Right cardiac atrium (tissue), 5 donors: Measurements from ENCODE around the gene BEAN1. TPM values are rescaled to one million over a fixed set of nuclear protein-coding genes. Genes with fewer than 3 reads are reported as not detected.
"Not testable (repeated sequence)": the region's sequence is repeated elsewhere in the genome, so short reads cannot be mapped to it uniquely, and the experiment has no call there.

Experiments used
- ATAC-seq, 2 donors: fragments of 200-7000 bp; cut with Tn5 transposase; one replicate each; pipeline versions ENCODE4 v1.8.0 to v1.9.1; 2020; ENCODE audit warnings: moderate library complexity in 2 of 2, mild to moderate bottlenecking in 1 of 2
- DNase-seq, 3 donors: peaks; one replicate each; pipeline ENCODE4 v3.0.0-alpha.2; 2020
- H3K27ac ChIP-seq: one replicate; pipeline ENCODE4 v1.5.1; 2013; ENCODE audit warnings: mild to moderate bottlenecking, low read length, control low read depth, moderate library complexity
- H3K27me3 ChIP-seq: one replicate; pipeline ENCODE4 v1.6.1; 2013; ENCODE audit not compliant: control insufficient read depth, insufficient read depth
- H3K4me1 ChIP-seq: one replicate; pipeline ENCODE4 v1.6.1; 2013; ENCODE audit warnings: low read length; ENCODE audit not compliant: control insufficient read depth, insufficient read depth
- H3K4me3 ChIP-seq: one replicate; pipeline ENCODE4 v1.5.1; 2013; ENCODE audit warnings: low read length, control low read depth
- H3K9me3 ChIP-seq: one replicate; pipeline ENCODE4 v1.6.1; 2013; ENCODE audit warnings: low read length; ENCODE audit not compliant: control insufficient read depth
- WGBS: extraction: QIAGEN DNeasy Blood & Tissue Kit; methylation state at CpG from one replicate; pipeline ENCODE4 v1.1.7; 2013; 5-methylcytosine and 5-hydroxymethylcytosine counted together
- intact Hi-C, 4 donors: fragments of 100-400 bp; cut with DNase I; formaldehyde crosslinking; loops; one replicate each; pipeline versions ENCODE4 v1.11.0 to v1.14.0; 2022 to 2023
- polyA plus RNA-seq: library from polyadenylated mRNA; stranded (reverse); fragments of 200-250 nt; gene quantifications from one replicate; pipeline ENCODE4 v1.2.3, GENCODE V29; 2013
- total RNA-seq, 4 donors: library from RNA; stranded (reverse); fragmentation: NEBNext Ultra II Directional; extraction: Animal tissue kit (Norgen Biotek cat#: 25700); gene quantifications; one replicate each; pipeline ENCODE4 v1.2.1, GENCODE V29; 2021
- donor health status: healthy with polysubstance abuse.
- donor health status: DM: no; HTN: yes; CAD: no.
- donor health status: DM: no; HTN: no; CAD: no.
- donor health status: DM: no; HTN: yes; CAD: no; lungs with severe emphysema.
- donor health status: DM: yes; HTN: yes; CAD: no.

The BEAN1 gene
- total and polyA plus RNA-seq, 5 donors = 0.41 to 1.5 (median 1.1) TPM

DNA sequence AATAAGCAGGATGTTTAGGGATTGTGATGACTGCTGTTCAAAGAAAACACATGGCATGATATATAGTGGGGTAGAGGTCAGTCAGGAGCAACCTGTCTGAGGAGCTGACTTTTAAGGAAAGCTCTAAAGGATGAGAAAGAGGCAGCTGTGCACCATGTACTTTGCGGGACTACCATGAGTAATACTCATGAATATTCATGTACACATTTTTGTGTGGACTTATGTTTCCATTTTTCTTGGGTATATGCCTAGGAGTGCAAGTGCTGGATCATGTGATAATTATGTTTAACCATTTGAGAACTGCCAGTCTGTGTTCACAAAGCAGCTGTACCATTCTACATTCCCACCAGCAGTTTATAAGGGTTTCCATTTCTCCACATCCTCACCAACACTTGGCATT, 35.8 kb downstream of the BEAN1 start:
- Histone ChIP-seq H3K4me1 (no peaks in the 10 kb centered on the region), H3K4me3 (no peak overlapping the region), H3K9me3 (no peaks in the 10 kb centered on the region), H3K27ac (no peak overlapping the region), H3K27me3 (no peaks in the 10 kb centered on the region)
- ATAC-seq (no peak), DNase-seq (no peak)
- WGBS = 71% methylated on average over 1 of the region's 1 CpG
- intact Hi-C loops = no loop called here

DNA sequence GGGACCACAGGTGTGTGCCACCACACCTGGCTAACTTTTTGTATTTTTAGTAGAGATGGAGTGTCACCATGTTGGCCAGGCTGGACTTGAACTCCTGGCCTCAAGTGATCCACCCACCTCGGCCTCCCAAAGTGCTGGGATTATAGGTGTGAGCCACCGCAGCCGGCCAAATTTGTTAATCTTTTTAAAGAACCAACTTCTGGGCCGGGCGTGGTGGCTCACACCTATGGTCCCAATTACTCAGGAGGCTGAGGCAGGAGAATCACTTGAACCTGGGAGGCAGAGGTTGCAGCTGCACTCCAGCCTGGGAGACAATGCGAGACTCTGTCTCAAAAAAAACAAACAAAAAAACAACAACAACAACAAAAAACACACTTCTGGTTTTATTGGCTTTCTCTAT, 38.9 kb downstream of the BEAN1 start:
- H3K27ac ChIP-seq, H3K27me3 ChIP-seq, ATAC-seq, H3K4me3 ChIP-seq, intact Hi-C loops, H3K4me1 ChIP-seq, H3K9me3 ChIP-seq, DNase-seq: not testable (repeated sequence)
- WGBS = 95% methylated on average over 6 of the region's 6 CpGs

DNA sequence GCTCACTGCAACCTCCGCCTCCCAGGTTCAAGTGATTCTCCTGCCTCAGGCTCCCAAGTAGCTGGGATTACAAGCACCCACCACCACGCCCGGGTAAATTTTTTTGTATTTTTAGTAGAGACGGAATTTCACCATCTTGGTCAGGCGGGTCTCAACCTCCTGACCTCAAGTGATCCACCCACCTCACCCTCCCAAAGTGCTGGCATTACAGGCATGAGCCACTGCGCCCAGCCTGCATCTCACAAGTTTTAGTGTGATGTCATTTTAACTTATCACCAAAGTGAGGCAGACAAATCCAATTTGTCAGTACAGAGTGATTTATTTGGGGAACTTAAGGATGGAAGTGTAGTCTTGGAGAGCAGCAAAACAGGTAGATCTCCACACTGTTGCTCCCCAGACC, 39.5 kb downstream of the BEAN1 start:
- H3K4me3 ChIP-seq, H3K27ac ChIP-seq, H3K9me3 ChIP-seq, DNase-seq, H3K4me1 ChIP-seq, H3K27me3 ChIP-seq, intact Hi-C loops, ATAC-seq: not testable (repeated sequence)
- 93% methylated on average over 6 of the region's 6 CpGs for WGBS

DNA sequence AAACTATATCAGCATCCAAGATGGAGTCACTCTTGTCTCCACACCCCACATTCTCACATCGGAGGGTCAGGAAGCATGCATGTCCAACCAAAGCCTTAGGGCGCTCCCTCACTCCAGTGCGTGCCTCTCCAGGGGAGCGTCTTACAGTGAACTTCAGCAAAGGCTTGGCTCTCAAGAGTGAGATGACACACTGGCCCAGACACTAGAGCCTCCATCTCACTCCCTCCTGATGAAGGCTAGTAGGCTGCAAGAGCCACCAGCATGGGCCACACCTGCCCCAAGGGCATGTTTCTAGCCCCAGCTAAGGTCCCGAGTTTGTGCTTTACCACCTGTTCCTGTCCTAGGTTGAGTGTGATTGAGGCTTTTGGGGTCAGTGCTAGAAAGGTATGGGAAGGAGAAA, 40.5 kb downstream of the BEAN1 start:
- no peak for DNase-seq
- Histone ChIP-seq H3K27ac (no peak overlapping the region), H3K4me1 (no peaks in the 10 kb centered on the region), H3K27me3 (no peaks in the 10 kb centered on the region), H3K4me3 (no peak overlapping the region), H3K9me3 (no peaks in the 10 kb centered on the region)
- intact Hi-C loops = no loop called here
- WGBS = 94% methylated on average over 5 of the region's 5 CpGs
- ATAC-seq = no peak

DNA sequence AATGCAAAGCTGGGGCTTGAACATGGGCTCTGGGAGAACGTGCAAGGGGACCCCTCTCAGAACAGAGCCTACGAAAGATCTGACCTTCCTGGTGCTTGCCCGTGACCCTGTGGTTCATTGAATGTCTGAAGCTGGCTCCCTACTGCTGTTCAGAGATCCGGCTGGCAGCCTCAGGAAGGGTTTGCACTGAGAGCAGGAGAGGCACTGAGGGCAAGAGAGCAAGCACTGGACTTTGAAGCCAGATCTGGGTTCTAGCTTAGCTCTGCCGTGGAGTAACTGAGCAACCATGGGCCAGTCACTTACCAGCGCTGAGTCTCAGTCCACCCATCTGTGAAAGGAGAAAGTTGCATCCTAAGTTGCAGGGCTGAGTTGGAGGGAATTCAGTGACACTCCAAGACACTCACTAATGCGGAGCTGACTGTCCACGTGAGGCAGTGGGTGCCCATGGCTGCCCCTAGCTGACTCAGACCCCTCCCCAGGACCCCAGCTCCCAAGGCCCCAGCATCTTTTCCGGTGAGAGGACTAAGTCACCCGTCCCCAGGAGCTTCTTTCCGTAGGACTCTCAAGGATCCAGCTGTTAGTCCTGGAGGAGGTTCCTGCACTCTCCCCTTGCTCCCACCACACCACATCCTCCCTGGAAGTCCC, 41.3 kb downstream of the BEAN1 start:
- no peak overlapping the region for H3K4me3 ChIP-seq
- no peaks in the 10 kb centered on the region for H3K27me3 ChIP-seq
- 89% methylated on average over 11 of the region's 11 CpGs for WGBS
- H3K9me3 ChIP-seq = no peaks in the 10 kb centered on the region
- no peaks in the 10 kb centered on the region for H3K4me1 ChIP-seq
- H3K27ac ChIP-seq = no peak overlapping the region
- intact Hi-C loops = no loop called here
- DNase-seq = no peak
- no peak for ATAC-seq

DNA sequence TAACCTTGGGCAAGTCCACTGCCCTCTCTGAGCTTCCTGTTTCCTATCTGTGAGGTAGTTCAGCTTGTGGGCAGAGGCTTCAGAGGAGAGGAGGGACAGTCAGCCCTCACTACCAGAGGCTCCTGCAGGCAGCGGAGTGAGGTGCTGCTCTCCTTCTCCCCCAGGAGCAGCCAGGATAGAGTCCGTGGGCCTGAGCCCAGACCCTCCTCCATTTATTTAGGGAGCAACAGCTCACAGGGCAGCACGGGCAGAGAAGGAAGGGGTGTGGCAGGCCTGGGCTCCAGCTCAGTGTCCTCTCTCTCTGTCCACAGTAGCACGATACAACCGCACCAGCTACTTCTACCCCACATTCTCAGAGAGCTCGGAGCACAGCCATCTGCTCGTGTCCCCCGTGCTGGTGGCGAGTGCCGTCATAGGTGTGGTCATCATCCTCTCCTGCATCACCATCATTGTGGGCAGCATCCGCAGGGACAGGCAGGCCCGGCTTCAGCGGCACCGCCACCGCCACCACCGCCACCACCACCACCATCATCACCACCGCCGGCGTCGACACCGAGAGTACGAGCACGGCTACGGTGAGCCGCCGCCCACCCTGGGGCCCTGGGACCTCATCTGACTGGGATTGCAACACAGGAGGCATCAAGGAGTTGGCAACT, 42.3 kb downstream of the BEAN1 start:
- intact Hi-C loops = no loop called here
- ATAC-seq (peak in 1 of 2 donors; percentile 22), DNase-seq (no peak)
- Histone ChIP-seq H3K4me1 (no peaks in the 10 kb centered on the region), H3K27me3 (no peaks in the 10 kb centered on the region), H3K27ac (no peak overlapping the region), H3K4me3 (no peak overlapping the region), H3K9me3 (no peaks in the 10 kb centered on the region)
- 95% methylated on average over 26 of the region's 26 CpGs for WGBS

DNA sequence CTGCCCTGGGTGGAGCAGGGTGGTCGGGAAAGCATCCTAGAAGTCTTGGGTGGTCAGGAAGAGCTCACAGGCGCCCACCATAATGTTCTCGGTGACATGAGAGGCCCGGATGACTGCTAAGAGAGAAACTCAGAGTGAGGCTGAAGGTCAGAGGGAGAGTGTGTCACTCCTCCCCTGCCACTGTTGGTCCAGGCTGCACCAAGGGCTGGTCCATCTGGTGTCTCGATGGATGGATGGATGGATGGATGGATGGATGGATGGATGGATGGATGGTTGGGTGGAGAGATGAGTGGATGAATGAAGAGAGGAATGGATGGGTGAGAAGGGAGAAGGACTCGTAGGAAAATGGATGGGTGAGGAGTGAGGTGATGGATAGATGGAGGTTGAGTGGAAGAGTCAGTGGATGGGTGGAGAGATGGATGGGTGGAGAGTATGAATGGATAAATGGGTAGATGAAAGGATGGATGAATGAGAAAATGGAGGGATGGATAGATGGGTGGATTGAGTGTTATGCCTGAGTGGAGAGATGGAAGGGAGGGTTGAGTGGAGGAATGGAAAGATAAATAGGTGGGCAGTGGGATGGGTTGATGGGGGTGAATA, 43.0 kb downstream of the BEAN1 start:
- H3K4me1 ChIP-seq = no peaks in the 10 kb centered on the region
- H3K9me3 ChIP-seq = no peaks in the 10 kb centered on the region
- H3K27ac ChIP-seq = no peak overlapping the region
- no peaks in the 10 kb centered on the region for H3K27me3 ChIP-seq
- no peak overlapping the region for H3K4me3 ChIP-seq
- DNase-seq (no peak), ATAC-seq (no peak)
- 96% methylated on average over 6 of the region's 6 CpGs for WGBS
- intact Hi-C loops = loop anchor here in 2 of 4 donors (10.0 kb wide), 1 partner anchor 135 kb away; the partner anchor contains the start of gene CMTM3 (in 2 of the 2)

DNA sequence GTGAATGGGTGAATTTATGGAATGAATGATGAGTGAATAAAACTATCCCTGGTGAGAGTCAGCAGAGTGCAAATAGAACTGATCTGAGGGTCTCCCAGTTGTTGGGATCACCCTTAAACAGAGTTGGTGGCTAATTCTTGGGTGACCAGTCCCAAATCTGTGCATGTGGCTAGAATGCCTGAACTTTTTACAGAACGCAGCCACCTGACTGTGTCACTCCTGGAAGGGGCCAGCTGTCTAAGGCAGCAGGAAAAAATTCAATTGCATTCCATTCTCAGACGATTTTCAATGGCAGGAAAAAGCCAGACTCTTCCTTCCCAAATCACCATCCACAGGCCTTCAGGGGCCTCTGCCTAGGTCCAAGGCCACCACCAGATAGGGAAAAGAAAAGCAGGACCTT, 43.5 kb downstream of the BEAN1 start:
- no peaks in the 10 kb centered on the region for H3K27me3 ChIP-seq
- WGBS = 52% methylated on average over 2 of the region's 2 CpGs
- H3K9me3 ChIP-seq = no peaks in the 10 kb centered on the region
- no peak overlapping the region for H3K4me3 ChIP-seq
- DNase-seq = no peak
- H3K27ac ChIP-seq = no peak overlapping the region
- no peaks in the 10 kb centered on the region for H3K4me1 ChIP-seq
- ATAC-seq = no peak
- intact Hi-C loops = loop anchor here in 2 of 4 donors (10.0 kb wide), 1 partner anchor 134 kb away; the partner anchor contains the start of gene CMTM3 (in 2 of the 2)

DNA sequence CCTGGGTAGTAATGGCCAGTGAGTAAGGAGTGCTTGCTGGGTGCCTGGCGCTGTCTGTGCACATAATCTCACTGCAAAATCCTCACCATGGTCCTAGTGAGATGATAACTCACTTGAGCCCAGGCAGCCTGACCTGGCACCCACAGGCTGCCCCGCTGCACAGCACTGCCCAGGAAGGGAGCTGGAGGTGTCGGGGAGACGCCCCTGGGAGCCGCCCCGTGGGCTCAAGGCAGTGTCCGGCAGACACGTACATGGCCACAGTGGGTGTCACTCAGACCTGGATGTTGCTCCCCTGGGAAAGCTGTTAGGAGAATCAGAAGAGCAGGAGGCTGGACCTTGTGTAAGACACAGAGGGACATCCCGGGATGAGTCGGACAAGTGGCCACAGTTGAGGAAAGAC, 44.2 kb downstream of the BEAN1 start:
- Histone ChIP-seq H3K27me3 (no peaks in the 10 kb centered on the region), H3K27ac (no peak overlapping the region), H3K4me3 (no peak overlapping the region), H3K9me3 (no peaks in the 10 kb centered on the region), H3K4me1 (no peaks in the 10 kb centered on the region)
- ATAC-seq (no peak), DNase-seq (no peak)
- WGBS = 95% methylated on average over 10 of the region's 10 CpGs
- intact Hi-C loops = loop anchor here in 2 of 4 donors (10.0 kb wide), 1 partner anchor 134 kb away; the partner anchor contains the start of gene CMTM3 (in 2 of the 2)

DNA sequence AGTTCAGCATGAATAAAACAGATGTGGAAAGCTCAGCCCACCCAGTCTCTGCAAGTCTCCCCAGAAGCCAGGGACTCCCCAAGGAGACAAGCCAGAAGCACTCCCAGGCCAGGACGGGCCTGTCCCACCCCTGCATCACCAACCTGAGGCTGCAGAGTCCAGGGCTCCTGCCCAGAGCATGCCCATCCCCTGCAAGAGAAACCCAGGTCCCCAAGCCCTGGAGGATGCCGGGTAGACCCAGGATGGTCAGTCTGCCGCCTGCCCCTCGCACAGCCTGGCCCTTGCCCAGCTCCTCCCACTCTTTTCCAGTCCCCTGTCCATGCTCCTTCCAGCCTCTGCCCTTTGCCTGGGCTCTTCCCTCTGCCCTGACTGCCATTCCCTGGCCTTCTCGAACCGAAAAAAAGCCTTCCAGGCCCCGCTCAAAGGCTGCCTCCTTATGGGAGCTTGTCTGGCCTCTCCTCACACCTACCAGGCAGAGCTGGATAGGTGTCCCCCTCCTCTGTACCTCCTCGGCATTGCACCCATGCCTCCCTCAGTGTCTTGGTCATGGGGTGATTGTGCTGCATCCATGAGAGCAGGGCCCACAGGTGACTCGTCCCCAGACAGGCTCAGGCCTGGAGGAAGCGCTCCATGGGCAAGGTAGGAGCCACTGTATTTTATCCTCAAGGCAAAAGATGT, 44.8 kb downstream of the BEAN1 start:
- intact Hi-C loops = loop anchor here in 2 of 4 donors (10.0 kb wide), 1 partner anchor 133 kb away; the partner anchor contains the start of gene CMTM3 (in 2 of the 2)

More for the DNA sequence above, 44.8 kb downstream of the BEAN1 start:
- Histone ChIP-seq H3K27ac (no peak overlapping the region), H3K27me3 (no peaks in the 10 kb centered on the region), H3K4me1 (no peaks in the 10 kb centered on the region), H3K4me3 (no peak overlapping the region), H3K9me3 (no peaks in the 10 kb centered on the region)
- DNase-seq = no peak
- ATAC-seq = no peak
- 92% methylated on average over 10 of the region's 10 CpGs for WGBS
